Upper lobe of right lung (tissue), 1 donor: Measurements from ENCODE around the gene MTMR3. TPM values are rescaled to one million over a fixed set of nuclear protein-coding genes. Genes with fewer than 3 reads are reported as not detected.

Experiments
- ATAC-seq: fragments of 200-7000 bp; cut with Tn5 transposase; one replicate; pipeline ENCODE4 v1.9.1; 2020; ENCODE audit warnings: mild to moderate bottlenecking, moderate library complexity
- DNase-seq: peaks from one replicate; pipeline ENCODE4 v3.0.0-alpha.2; 2020
- H3K27ac ChIP-seq: fragments of 200-600 bp; one replicate; pipeline ENCODE4 v1.8.0; 2022
- H3K27me3 ChIP-seq: fragments of 200-600 bp; one replicate; pipeline ENCODE4 v1.8.0; 2022; ENCODE audit warnings: mild to moderate bottlenecking
- H3K36me3 ChIP-seq: fragments of 200-600 bp; one replicate; pipeline ENCODE4 v1.8.0; 2022
- H3K4me1 ChIP-seq: fragments of 200-600 bp; one replicate; pipeline ENCODE4 v1.8.0; 2022
- H3K4me3 ChIP-seq: fragments of 200-600 bp; one replicate; pipeline ENCODE4 v1.8.0; 2022; ENCODE audit warnings: mild to moderate bottlenecking
- H3K9me3 ChIP-seq: fragments of 200-600 bp; one replicate; pipeline ENCODE4 v1.8.0; 2022
- intact Hi-C: fragments of 100-400 bp; cut with DNase I; formaldehyde crosslinking; loops from one replicate; pipeline ENCODE4 v1.11.0; 2022
- total RNA-seq: library from RNA; stranded (reverse); fragmentation: NEBNext Ultra II Directional; extraction: Animal tissue kit (Norgen Biotek cat#: 25700); gene quantifications from one replicate; pipeline ENCODE4 v1.2.1, GENCODE V29; 2021
- TF ChIP-seq, protein P1 (sequence below): fragments of 200-600 bp; IDR thresholded peaks from one replicate; pipeline ENCODE4 v1.8.0; 2022; ENCODE audit warnings: antibody characterized with exemption
- donor health status: DM: no; HTN: yes; CAD: no; lungs with severe emphysema.

MTMR3 gene
- total RNA-seq, 1 donor from 2014 or later = 50.6 TPM

DNA sequence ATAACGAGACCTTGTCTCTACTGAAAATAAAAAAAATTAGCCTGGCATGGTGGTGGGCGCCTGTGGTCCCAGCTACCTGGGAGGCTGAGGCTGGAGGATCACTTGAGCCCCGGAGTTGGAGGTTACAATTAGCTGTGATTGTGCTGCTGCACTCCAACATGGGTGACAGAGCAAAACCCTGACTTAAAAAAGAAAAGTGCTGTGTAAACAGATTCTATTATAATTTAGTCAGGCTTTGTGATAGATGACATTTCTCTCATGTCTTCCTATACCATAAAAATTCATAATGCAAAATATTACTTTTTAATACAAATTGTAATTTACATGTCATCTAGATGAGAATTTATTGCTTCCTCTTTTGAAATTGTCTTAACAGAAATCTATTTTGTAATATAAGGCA is 94.1 kb downstream of the MTMR3 start:
- H3K9me3 ChIP-seq = no peaks in the 10 kb centered on the region
- no peak for DNase-seq
- H3K4me1 ChIP-seq = peaks cover 22% of the 10 kb centered on the region
- peaks cover 36% of the 10 kb centered on the region for H3K36me3 ChIP-seq
- ATAC-seq = no peak
- H3K27ac ChIP-seq = no peak overlapping the region
- H3K27me3 ChIP-seq = no peaks in the 10 kb centered on the region
- intact Hi-C loops = no loop called here
- TF ChIP-seq, protein P1, sequence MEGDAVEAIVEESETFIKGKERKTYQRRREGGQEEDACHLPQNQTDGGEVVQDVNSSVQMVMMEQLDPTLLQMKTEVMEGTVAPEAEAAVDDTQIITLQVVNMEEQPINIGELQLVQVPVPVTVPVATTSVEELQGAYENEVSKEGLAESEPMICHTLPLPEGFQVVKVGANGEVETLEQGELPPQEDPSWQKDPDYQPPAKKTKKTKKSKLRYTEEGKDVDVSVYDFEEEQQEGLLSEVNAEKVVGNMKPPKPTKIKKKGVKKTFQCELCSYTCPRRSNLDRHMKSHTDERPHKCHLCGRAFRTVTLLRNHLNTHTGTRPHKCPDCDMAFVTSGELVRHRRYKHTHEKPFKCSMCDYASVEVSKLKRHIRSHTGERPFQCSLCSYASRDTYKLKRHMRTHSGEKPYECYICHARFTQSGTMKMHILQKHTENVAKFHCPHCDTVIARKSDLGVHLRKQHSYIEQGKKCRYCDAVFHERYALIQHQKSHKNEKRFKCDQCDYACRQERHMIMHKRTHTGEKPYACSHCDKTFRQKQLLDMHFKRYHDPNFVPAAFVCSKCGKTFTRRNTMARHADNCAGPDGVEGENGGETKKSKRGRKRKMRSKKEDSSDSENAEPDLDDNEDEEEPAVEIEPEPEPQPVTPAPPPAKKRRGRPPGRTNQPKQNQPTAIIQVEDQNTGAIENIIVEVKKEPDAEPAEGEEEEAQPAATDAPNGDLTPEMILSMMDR = no peak
- H3K4me3 ChIP-seq = no peak overlapping the region

DNA sequence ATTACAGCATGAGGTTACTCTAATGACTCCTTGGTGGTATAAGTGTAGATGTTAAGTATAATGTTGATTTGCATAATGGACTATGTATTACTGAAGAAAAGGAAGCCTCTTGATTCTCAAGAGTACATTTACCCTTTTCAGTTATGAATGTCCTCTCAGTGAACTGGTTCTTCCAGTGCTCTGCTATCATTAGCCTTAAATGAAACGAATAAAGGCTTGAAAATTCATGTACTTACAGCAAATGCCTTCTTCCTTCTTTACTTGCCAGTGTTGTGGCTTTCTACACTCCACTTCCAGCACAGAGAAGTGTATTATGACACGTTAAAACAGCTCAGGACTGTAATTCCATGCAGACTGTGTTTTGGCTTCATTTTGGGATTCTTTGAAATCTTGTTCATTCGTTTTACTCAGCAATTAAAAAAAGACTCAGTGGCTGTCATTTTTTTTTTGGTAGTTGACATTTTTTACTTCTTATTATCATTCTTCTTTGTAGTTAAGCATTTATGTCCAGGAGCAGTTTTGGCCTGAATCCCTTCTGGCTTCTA is 96.9 kb downstream of the MTMR3 start:
- intact Hi-C loops = no loop called here
- peaks cover 22% of the 10 kb centered on the region for H3K4me1 ChIP-seq
- TF ChIP-seq, protein P1 = no peak
- ATAC-seq (peak; percentile 61), DNase-seq (no peak)
- H3K27ac ChIP-seq = no peak overlapping the region
- no peak overlapping the region for H3K4me3 ChIP-seq
- peaks cover 51% of the 10 kb centered on the region for H3K36me3 ChIP-seq
- H3K9me3 ChIP-seq = no peaks in the 10 kb centered on the region
- H3K27me3 ChIP-seq = no peaks in the 10 kb centered on the region

DNA sequence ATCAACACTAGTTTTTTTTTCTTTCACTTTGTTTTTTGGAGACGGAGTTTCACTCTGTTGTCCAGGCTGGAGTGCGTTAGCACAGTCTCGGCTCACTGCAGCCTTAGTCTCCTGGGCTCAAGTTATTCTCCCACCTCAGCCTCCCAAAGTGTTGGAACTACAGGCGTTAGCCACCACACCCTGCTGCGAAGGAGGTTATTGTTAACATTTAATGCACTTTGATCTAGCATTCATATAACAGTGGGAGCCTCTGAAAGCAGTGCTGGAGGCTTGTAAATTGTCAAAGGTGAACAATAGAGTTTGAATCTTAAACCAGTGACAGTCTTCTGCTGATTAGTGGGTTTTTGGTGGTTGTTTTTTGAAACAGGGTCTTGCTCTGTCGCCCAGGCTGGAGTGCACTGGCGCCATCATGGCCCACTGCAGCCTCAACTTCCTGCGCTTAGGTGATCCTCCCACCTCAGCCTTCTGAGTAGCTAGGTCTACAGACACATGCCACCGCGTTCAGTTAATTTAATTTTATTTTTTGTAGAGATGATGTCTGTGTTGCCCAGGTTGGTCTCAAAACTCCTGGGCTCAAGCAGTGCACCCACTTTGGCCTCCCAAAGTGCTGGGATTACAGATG is 100.4 kb downstream of the MTMR3 start:
- Histone ChIP-seq H3K27me3 (no peaks in the 10 kb centered on the region), H3K4me3 (no peak overlapping the region), H3K9me3 (no peaks in the 10 kb centered on the region), H3K36me3 (peaks cover 57% of the 10 kb centered on the region), H3K4me1 (peaks cover 22% of the 10 kb centered on the region), H3K27ac (no peak overlapping the region)
- TF ChIP-seq, protein P1 = no peak
- intact Hi-C loops = no loop called here
- ATAC-seq = no peak
- no peak for DNase-seq

DNA sequence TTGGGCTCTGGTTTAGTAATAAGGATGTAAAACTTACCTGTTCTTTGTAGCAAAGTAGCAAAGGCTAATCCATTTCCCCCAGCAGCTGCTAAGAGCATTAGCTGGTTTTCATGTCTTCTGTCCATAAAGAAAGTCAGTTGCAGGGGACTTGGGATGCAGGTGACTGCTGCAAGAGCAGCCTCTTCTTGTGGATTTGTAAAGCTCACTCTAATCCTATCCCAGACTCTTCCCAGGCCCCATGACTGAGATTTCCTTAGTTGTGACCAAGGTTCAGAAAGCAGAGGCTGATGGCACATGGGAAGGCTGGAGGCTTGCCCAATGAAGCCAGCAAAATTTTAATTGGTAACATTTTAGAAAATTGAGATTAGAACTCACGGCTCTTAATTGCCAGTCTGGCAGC is 102.9 kb downstream of the MTMR3 start:
- TF ChIP-seq, protein P1 = no peak
- DNase-seq (no peak), ATAC-seq (no peak)
- Histone ChIP-seq H3K27ac (no peak overlapping the region), H3K9me3 (no peaks in the 10 kb centered on the region), H3K27me3 (no peaks in the 10 kb centered on the region), H3K4me3 (no peak overlapping the region), H3K4me1 (no peaks in the 10 kb centered on the region), H3K36me3 (peaks cover 39% of the 10 kb centered on the region)
- intact Hi-C loops = no loop called here

DNA sequence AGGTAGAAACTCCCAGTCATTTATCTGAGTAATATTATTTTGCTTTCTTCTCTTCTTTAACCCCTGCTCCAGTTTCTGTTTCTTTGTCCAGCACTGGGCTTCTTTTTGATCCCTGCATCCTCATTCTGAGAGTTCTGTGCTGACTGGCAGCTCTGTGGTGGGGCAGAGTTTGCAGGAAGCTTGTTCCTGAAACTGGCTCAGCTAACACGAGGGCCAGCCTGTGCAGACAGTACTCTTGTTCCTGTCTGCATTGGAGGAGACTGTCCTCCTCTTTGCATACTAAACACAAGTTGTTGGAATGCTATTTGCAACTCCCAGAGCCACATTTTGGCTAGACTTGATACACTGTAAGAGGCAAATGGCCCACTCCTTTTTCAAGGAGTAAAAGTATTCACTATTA is 104.2 kb downstream of the MTMR3 start:
- no peaks in the 10 kb centered on the region for H3K27me3 ChIP-seq
- intact Hi-C loops = no loop called here
- no peak overlapping the region for H3K4me3 ChIP-seq
- H3K36me3 ChIP-seq = peaks cover 41% of the 10 kb centered on the region
- DNase-seq = no peak
- H3K27ac ChIP-seq = no peak overlapping the region
- no peaks in the 10 kb centered on the region for H3K9me3 ChIP-seq
- peak; percentile 95 for ATAC-seq
- TF ChIP-seq, protein P1 = no peak
- H3K4me1 ChIP-seq = no peaks in the 10 kb centered on the region

DNA sequence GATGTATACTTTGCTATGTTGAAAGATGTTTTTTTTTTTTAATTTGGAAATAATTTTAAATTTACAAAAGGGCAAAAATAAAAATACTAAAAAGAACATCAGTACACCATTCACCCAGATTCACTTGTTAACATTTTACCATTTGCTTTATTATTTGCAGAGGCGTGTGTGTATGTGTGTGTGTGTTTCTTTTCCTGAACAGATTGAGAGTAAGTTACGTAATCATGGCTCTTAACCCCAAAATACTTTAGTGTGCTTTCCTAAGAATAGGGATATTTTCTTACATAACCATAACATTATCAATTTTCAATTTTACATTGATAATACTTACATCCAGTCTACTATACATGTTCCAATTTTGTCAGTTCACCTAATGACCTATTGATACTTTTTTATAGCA is 105.7 kb downstream of the MTMR3 start:
- ATAC-seq = no peak
- no peaks in the 10 kb centered on the region for H3K9me3 ChIP-seq
- no peak overlapping the region for H3K27ac ChIP-seq
- no peak for DNase-seq
- no peaks in the 10 kb centered on the region for H3K4me1 ChIP-seq
- peaks cover 52% of the 10 kb centered on the region for H3K36me3 ChIP-seq
- no peak overlapping the region for H3K4me3 ChIP-seq
- H3K27me3 ChIP-seq = no peaks in the 10 kb centered on the region
- intact Hi-C loops = no loop called here
- TF ChIP-seq, protein P1 = no peak
